ENCODE measurements around the gene OR10G7. TPM values are rescaled to one million over a fixed set of nuclear protein-coding genes. Genes with fewer than 3 reads are reported as not detected.

The OR10G7 gene
- total RNA-seq, 1 experiment from 2014 or later: not detected

DNA sequence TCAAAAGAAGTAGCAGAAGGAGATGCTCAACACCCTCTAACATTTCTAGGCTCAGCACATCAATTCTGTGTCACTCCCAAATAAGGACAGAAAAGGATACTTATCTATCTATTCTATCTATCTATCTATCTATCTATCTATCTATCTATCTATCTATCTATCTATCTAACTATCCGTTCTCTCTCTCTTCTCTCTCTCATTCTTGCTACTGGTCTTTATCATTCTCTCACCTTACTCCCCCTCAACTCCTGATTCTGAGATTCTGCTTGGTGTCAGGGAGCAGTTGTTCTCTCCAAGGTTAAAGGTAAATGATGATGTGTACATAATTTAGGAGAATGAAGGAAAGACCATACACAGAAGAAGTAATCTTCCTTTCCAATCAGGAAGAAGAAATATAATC lies 46.0 kb downstream of the OR10G7 start, which contains the start of gene OR10G6:
OR10G6 (minus strand) TSS at position 43 of the 400 bp plus-strand sequence; CDS start at position 43, 0 bp downstream.
- Histone ChIP-seq H3K9me2 (ENCODE audit: insufficient read depth) (no peaks in the 10 kb centered on the region; the same call in 1 of the 2 replicates), H3K36me3 (ENCODE audit: low read depth) (no peaks in the 10 kb centered on the region), H3K4me3 (no peak within 1 kb of the TSS), H4K20me1 (ENCODE audit: insufficient read depth) (no peaks in the 10 kb centered on the region), H3K4me2 (no peak within 1 kb of the TSS), H3K27me3 (ENCODE audit: insufficient read depth, low read depth) (peaks cover 48% of the 10 kb centered on the region), H3K9me3 (ENCODE audit: insufficient read depth, low read depth) (no peaks in the 10 kb centered on the region), H3K4me1 (replicated peaks; ENCODE audit: insufficient read depth) (no peaks in the 10 kb centered on the region), H3F3A (ENCODE audit: insufficient read depth, low read depth) (no peaks in the 10 kb centered on the region), H2AFZ (no peak within 1 kb of the TSS), H3K27ac (no peak within 1 kb of the TSS), H3K79me2 (ENCODE audit: low read depth) (no peaks in the 10 kb centered on the region)
- no peak for DNase-seq
- BruUV-seq (replicated peaks): no TSS peak
- POLR2A ChIA-PET (ENCODE audit: unreplicated experiment): interaction anchor here (0.6 kb wide), 1 partner anchor 785 kb away, joined by 3 read pairs; no protein-coding TSS in a partner anchor
- CTCF ChIA-PET: no interaction called here
- TF ChIP-seq EZH2 (IDR thresholded peaks at IDR 0.05; ENCODE audit: low read depth): no peak
- TF ChIP-seq, protein P1, sequence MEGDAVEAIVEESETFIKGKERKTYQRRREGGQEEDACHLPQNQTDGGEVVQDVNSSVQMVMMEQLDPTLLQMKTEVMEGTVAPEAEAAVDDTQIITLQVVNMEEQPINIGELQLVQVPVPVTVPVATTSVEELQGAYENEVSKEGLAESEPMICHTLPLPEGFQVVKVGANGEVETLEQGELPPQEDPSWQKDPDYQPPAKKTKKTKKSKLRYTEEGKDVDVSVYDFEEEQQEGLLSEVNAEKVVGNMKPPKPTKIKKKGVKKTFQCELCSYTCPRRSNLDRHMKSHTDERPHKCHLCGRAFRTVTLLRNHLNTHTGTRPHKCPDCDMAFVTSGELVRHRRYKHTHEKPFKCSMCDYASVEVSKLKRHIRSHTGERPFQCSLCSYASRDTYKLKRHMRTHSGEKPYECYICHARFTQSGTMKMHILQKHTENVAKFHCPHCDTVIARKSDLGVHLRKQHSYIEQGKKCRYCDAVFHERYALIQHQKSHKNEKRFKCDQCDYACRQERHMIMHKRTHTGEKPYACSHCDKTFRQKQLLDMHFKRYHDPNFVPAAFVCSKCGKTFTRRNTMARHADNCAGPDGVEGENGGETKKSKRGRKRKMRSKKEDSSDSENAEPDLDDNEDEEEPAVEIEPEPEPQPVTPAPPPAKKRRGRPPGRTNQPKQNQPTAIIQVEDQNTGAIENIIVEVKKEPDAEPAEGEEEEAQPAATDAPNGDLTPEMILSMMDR (conservative IDR thresholded peaks at IDR 0.05): no peak
- intact Hi-C loops (cut with micrococcal nuclease; ENCODE audit: unreplicated experiment): no loop called here

Other genes with a start within 250 kb of the OR10G7 start
- gene OR6M1, start 235.0 kb downstream of the OR10G7 start, total RNA-seq (2021): not detected in 2 replicates
- gene TMEM225, start 155.7 kb downstream of the OR10G7 start, total RNA-seq (2021): not detected in 2 replicates
- gene OR8D4, start 139.2 kb downstream of the OR10G7 start, total RNA-seq (2021): not detected in 2 replicates
- gene OR4D5, start 101.7 kb downstream of the OR10G7 start, total RNA-seq (2021): not detected in 2 replicates
- not detected in 2 replicates for gene OR6T1, start 97.5 kb downstream of the OR10G7 start, total RNA-seq (2021)
- gene OR10S1, start 63.5 kb downstream of the OR10G7 start, total RNA-seq (2021): not detected in 2 replicates
- not detected in 2 replicates for gene OR10G6, start 46.2 kb downstream of the OR10G7 start, total RNA-seq (2021)
- gene OR10G4, start 28.3 kb downstream of the OR10G7 start, total RNA-seq (2021): not detected in 2 replicates
- gene OR10G9, start 18.3 kb downstream of the OR10G7 start, total RNA-seq (2021): not detected in 2 replicates
- not detected in 2 replicates for gene OR10G8, start 14.5 kb downstream of the OR10G7 start, total RNA-seq (2021)
- gene VWA5A, start 74.1 kb upstream of the OR10G7 start, total RNA-seq (2021): 1.9 and 2.7 TPM in 2 replicates
- not detected in 2 replicates for gene OR10D3, start 142.0 kb upstream of the OR10G7 start, total RNA-seq (2021)
- gene OR8G1, start 199.8 kb upstream of the OR10G7 start, total RNA-seq (2021): not detected in 2 replicates
- gene OR8G5, start 215.1 kb upstream of the OR10G7 start, total RNA-seq (2021): not detected in 2 replicates

All from PC-9 (cell line).